T47D (cell line): Measurements from ENCODE around the gene ANKRD2.

ENCODE experiments used
- DNase-seq, 2 experiments: peaks; one replicate each; pipeline versions ENCODE4 v3.0.0 to v3.0.0-alpha.2; 2011 to 2012; ENCODE audit warnings: low read depth in 1 of 2, low spot score in 1 of 2
- JUND ChIP-seq: IDR thresholded peaks from 2 replicates; pipeline ENCODE4 v1.6.1; 2012; ENCODE audit warnings: low read depth
- in situ Hi-C: cut with HindIII; loops from 2 replicates; pipeline ENCODE4 v1.10.0; 2016; ENCODE audit warnings: low sequenced_read_pairs, low pct_unique_long_range_greater_than_20kb

ANKRD2 gene

DNA sequence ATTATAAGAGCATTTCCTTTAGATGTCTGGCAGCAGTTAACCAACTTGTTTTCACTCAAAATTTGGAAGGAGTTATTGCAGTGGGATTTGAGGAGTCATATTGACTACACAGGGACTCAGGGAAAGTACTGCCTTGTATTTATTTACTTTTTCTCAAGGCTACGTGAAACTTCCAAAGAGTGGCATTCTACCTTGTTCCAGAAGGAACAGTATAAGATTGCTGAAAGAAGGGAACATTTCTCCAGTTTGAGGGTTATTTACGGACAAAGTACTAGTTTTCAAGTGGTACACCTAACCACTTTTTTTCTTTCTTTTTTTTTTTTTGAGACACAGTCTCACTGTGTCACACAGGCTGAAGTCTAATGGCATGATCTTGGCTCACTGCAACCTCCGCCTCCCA, 55.6 kb downstream of the ANKRD2 start:
- in situ Hi-C loops, result no loop called here
- TF ChIP-seq JUND, result no peak
- no peak for DNase-seq

- no peak for TF ChIP-seq JUND
- in situ Hi-C loops, result no loop called here
Observed at GRCh38 chr10:97629289-97629688, 56.7 kb downstream of the ANKRD2 start.

GRCh38 chr10:97631098-97631497, 58.5 kb downstream of the ANKRD2 start:
- in situ Hi-C loops, result no loop called here
- no peak for DNase-seq
- TF ChIP-seq JUND, result no peak

More at GRCh38 chr10:97629289-97629688, 56.7 kb downstream of the ANKRD2 start:
- DNase-seq, result no peak

DNA sequence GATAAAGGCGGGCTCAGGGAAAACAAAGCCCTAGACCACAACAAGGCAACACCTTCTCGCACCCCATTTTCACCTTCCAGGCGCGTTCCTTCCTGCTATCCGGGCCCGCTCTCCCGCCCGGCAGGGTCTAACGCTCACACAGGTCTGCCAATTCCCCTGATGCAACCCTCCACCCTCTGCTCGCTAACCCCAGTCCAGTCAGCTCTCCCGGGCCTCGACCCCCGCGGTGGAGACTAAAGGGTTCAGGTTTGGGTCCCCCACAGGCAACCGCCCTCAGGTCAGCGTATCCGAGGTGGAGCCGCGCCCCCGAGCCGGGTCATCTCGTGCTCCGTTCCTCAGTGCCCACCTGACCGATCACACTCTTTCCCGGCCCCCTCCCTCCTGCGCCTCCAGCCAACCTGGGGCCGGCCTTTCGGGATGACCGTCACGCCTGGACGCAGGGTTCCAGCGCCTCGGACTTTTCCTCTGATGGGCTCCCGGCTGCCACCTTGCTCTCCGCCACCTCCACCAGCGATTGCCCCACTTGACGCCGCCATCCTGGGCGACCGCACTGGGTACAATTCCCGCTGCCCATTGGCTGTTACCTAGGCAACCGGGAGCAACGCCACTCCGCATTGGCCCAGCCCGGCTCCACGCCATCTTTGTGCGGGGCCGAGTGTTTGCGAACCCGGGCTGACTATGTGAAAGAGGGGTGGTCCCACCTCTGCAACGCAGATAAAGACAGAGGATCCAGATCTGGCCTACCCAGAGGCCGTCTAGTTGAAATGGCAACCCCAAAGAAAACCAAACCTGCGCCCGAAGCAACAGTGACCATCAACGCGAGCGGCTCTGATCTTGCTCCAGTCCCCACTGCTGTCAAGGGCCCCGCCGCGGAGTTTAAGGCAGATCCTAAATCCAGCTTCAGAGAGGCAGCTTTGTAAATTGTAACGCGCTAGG, 60.6 kb downstream of the ANKRD2 start, which contains the start of gene MORN4:
Gene MORN4 (minus strand): TSS at position 552 of the 936 bp plus-strand sequence. CDS start 13,847 bp downstream, outside the sequence.
- in situ Hi-C loops, result no loop called here
- TF ChIP-seq JUND, result no peak
- DNase-seq, result peak; percentile 90 to 96
